NCI-H2171 treated with DMSO at 0.1 percent for 48 hours (cell line): Measurements from ENCODE around the gene ZBTB17.
"Not testable (repeated sequence)": the region's sequence is repeated elsewhere in the genome, so short reads cannot be mapped to it uniquely, and the experiment has no call there.

Source experiments
- DNase-seq: peaks from one replicate; lab custom pipeline; 2025; lab: John Stamatoyannopoulos, UW

The ZBTB17 gene

GRCh38 chr1:15896841-15897610 lies 78.9 kb downstream of the ZBTB17 start:
- not testable (repeated sequence) for DNase-seq

- no peak for DNase-seq
These were observed 80.7 kb downstream of the ZBTB17 start for GRCh38 chr1:15895233-15895632.

GRCh38 chr1:15892857-15893599 lies 82.9 kb downstream of the ZBTB17 start:
- peak; percentile 14 for DNase-seq
